Suppressor macrophage (primary cell): ENCODE measurements around the gene RYR3.

Experiments used
- DNase-seq, 4 experiments: peaks; one replicate each; pipeline ENCODE4 v3.0.0-alpha.2; 2020 to 2022

Gene RYR3

DNA sequence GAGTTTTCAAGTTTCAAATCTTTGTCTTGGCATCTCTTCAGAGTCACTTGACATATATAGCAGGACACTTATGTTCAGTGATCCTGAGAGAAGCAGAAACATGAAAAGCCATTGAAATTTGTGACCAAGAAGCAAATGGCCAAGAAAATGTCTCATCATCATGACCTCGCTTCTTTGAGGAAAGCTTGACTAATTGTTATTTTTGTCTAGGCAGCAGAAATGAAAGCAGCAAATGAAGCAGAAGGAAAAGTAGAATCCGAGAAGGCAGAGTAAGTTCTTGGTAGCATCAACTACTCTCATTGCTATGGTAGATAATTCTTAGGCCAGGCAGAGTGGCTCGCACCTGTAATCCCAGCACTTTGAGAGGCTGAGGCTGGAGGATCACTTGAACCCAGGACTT is 529.8 kb downstream of the RYR3 start:
- DNase-seq, result no peak

DNA sequence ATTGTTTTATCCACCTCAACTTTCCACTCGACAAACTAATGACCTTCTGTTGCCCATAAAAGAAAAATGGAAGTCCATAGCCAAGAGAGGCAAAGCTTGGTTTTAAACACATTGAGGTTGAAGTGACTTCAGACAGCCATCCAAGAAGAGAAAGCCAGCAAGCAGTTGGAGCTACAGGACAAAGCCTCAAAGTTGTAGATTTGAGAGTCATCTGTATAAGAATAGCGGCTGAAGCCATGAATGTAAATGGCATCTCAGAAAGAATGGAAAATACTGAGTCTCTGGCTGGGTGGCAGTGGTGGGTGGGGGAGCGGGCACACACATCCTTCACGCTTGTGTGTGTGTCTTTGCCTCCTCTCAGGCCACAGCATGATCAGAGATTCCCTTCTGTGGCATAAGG is 533.4 kb downstream of the RYR3 start:
- DNase-seq, result no peak

DNA sequence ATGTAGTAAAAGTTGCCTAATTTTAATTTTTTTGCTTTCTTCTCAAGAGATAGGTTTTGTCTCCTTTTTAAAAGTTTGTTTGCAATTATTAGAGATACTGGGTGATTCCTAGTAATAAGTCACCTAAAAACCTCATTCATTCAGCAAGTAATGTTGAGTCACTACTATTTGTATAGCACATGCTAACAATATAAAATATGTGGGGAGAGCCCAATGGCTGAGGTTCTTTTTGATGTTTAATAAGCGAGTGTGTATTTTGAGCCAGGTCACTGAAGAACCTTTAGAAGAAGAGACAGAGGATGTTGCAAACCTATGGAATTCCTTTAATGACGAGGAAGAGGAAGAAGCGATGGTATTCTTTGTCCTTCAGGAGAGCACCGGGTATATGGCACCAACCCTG is 533.8 kb downstream of the RYR3 start:
- DNase-seq, result no peak

DNA sequence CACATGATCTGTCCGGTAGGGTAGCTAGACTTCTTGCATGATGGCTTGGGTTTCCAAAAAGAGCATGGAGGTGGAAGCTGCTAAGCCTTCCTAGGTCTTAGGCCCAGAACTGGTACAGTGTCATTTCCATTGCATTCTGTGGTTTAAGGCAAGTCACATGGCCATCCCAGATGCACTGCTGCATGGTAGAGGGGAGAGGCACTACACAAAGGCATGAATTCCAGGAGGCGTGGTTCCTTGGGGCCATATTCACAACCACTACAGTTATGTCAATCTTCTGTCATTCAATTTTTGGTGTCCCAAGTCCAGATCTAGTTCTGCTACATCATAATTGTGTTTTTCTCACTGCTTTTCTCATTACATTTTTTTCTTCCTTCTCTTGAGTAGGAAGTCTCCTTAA is 535.4 kb downstream of the RYR3 start:
- no peak for DNase-seq

DNA sequence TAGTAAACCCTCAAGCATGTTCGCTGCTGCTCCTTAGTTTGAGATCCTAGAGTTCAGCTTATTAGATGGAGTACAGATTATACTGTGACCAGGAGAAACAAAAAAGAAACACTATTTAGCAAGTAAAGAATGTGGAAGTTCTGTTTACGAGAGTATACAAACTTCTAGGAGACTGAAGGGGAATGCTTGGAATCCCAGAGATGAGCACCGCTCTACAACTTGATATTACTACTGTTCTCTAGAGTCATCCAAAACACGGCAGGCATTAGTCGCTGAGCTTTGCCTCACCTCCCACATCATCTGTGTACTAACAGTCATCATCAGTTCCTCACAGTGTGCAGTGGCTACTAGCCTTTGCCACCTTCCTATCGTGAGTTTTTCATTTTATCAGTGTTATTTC is 536.1 kb downstream of the RYR3 start:
- DNase-seq, result no peak

DNA sequence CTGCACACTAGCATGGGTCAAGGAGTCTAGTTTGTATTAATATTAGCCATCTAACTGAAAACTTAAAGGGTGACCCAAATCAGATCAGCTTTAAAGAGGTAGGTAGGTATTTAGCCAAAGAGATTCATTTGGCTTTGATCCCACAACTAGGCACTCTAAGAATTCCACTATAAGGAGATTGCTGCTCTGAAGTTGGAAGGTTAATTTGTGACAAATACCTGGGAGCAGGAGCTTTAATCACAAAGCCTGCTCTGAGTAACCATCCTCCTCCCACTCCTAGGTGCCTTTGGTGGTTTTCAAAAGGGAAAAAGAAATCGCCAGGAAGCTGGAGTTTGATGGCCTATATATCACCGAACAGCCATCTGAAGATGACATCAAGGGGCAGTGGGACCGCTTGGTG is 537.2 kb downstream of the RYR3 start:
- DNase-seq, result no peak

DNA sequence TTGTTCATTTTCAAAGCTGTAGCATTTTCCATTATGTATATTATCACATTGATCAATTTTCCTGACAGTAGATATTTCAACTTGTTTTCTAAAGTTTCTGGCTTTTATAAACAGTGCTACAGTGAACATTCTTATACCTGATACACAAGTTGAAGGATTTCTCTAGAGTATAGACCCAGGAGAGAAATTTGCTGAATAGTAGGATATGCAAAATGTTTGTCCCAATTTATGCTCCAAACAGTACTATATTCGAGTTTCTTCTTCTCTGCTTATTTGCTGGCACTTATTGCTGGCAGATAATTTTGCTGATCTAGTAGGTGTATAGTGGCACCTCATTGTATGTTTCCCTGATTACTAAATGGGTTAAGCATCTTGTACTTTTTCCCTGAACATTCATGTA is 540.3 kb downstream of the RYR3 start:
- DNase-seq, result no peak

DNA sequence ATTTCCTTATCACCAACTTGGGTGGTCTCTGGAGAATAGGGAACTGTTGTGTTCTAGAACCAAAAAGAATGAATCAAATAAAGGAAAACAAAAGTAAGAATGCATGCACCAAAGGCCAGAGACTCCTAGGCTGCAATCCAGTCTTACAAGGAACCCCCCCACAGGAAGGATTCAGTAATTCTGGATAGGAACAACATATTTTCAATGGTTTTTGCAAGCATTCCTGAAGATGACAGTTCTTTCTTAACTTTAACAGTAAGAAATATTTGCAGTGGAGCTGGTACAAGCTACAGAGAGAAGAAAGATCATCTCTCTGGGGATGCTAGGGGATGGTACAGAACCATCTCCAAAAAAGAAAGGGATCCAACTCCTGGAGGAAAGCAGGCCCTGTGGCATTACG is 541.3 kb downstream of the RYR3 start:
- DNase-seq, result no peak

DNA sequence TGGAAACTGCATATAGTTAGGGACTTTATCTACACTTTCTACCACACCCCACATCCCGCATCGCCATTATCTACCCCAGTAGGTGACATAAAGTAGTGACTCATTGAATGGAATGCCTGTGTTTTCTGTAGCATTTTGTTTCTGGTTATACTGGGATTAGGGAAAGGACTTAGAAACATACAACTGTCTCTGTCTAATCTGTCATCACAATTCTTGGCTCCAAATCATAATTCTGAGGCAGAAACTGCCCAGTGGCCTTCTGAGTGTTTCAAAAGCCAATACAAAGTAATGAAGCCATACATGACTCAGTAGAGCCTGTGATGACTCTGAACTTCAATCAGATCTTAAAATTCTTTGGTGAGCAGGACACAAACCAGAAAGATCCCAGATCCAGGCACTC is 541.8 kb downstream of the RYR3 start:
- no peak for DNase-seq

DNA sequence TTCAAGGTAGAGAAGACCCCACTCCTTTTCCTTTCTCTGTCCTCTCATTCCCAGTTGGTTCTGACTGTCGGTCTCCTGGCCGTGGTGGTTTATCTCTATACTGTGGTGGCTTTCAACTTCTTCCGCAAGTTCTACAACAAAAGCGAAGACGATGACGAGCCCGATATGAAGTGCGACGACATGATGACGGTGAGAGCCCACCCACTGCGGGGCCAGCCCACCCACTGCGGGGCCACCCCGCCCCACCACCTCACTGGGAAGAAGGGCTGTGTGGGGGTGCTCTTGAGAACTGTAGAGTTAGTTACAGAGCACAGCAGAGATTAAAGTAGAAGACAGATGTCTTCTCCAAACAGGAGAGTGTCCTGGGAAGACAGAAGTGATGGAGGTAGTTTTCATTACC is 547.0 kb downstream of the RYR3 start:
- no peak for DNase-seq

DNA sequence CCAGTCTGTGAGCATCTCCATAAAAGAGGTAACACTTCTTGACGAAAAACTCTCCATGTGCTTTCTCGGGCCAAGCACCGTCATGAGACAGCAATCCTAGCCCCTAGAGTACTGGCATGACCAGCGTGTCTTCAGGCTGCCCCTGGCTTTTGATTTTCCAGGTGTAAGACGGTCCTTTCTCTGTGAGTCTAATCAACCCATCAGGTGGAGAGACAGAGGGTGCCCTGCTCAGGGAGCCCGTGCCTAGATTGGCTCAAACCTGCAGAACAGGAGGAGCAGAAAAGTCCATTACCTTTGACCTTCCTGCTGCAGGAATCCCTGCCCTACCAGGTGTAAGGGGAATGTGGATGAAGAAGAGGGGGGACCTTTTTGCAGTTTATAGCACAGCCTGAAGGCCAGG is 548.1 kb downstream of the RYR3 start:
- DNase-seq, result no peak

DNA sequence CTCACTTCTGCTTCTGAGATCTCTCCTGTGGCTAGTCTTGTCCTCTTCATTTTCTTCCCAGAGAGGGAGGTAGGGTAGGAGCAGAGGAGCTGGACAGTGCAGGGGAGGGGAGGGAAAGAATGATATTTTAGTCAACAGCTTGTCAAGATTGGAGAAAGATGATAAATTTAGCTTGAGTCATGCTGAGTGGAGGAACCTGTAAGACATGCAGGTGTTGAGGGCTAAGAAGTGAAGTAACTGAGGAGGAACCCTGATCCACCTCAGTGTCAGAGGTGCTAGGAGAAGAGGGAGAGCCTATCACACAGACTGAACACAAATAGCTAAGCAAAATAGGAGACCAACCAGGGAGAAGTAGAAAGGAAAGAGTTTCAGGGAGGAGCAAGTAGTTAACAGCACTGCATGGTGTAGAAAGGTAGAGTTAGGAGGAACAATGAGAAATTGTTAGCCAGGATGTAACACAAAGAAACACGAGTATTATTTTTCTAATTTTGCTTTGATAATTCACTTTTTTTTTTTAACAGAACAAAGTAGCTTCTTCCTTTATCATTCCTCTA is 549.3 kb downstream of the RYR3 start:
- DNase-seq, result no peak

DNA sequence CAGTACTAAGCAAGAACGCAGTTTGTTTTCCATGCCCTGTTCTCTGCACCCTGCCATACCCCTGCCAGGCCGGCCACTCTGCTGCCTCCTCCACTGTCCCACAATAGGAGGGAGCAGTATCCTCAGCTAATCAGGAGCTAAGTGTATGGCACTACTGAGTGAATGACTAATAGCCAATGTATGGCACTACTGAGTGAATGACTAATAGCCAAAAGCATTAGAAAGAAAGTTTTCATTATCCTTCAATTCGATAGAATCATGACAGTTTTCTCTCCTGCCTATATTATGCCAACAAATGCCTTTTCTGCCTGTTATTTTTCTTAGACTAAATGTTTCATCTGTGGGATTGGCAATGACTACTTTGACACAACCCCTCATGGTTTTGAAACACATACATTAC is 550.0 kb downstream of the RYR3 start:
- DNase-seq, result no peak

DNA sequence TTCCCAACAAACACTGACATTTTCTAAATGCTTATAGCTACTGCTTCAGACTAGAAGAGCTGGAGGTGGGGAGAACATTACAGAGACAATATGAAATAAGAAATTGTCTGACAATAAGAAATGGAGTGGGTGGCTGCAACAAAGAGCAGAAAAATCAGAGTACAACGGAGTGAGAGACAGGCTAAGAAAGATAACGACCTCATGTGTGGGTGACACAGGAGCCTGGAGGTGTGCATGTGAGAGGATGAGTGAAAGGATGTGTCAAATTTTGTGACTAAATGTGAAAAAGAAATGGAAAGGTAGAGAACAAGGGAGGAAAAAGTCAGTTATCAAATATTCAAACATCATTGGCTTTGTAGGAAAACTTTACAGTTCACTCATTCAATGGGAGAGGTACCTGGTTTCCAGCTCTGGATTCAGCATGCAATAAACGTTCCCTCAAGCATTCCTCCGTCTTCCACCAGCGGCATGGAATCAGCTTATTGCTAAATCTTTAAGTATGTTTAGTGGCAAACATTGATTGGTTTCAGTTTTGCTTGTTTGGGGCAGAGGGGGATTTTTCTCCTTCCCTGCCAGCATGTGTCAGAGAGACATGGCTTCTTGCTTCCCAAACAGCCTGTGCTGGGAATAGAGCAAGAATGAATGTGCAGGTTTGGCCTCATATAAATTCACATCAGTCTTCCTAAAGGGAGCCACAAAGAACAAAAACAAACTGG is 553.8 kb downstream of the RYR3 start:
- no peak for DNase-seq

DNA sequence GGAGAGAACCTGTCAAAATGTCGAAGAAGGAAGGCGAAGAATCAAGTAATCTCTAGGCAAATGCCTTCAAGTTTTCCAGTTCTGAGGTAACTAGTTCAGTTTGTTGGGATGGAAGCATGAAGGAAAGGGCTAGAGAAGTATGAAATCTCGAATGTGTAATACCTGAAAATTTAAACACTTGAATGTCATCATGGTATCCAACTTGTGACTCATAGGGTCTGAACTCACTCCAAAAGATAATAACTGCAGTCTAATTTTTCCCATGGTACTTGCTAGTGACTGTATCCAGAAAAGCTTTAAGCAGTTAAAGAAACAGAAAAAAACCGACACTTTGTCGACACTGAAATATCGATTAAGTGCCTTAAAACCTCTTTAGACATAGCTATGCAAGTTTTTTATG is 554.6 kb downstream of the RYR3 start:
- no peak for DNase-seq

DNA sequence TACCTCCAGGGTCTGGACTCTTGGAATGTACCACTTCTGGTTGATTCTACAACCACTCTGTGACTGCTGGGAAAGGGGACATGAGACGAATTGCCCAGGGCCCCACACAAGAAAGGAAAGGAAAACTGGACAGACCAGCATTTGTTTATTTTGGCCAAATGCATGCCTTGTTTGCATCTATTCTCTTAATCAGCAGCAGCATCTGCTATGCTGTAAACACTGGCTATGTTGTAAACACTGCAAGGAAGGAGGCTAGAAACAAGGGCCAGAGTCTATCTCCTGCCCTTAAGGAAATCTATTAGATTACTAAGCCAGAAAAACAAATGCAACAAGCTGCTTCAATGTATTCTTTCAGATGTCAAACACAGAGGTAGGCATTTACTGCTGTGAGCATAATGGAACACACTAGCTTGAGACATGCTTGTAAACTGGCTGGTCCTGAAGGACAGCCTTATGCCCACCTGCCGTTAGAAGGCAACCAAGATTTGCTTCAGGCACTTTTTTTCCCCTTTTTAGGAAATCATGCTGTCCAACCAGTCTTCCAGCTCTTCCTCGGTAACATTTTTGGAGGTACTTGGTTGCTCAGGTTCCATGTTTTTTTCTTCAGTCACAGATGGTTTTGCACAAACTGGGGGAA is 555.5 kb downstream of the RYR3 start:
- no peak for DNase-seq

DNA sequence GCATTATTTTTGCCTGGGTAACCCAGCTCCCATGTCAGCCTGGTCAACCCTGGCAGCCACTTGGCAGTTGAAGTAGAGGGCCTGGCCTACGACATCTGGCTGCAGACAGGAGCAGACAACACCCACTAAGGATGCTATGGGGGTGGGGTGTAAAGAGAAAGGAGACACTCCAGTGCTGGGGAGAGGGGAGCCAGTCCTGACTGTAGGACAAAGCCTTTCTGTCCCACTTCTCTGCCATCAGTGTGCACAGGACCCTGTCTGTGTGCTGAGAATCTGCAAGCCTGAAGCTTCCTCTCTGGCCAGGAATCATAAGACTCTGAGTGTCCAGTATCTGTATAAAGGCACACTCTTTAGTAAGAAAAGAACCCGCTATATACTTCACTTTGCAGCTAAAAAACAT is 561.2 kb downstream of the RYR3 start:
- no peak for DNase-seq

DNA sequence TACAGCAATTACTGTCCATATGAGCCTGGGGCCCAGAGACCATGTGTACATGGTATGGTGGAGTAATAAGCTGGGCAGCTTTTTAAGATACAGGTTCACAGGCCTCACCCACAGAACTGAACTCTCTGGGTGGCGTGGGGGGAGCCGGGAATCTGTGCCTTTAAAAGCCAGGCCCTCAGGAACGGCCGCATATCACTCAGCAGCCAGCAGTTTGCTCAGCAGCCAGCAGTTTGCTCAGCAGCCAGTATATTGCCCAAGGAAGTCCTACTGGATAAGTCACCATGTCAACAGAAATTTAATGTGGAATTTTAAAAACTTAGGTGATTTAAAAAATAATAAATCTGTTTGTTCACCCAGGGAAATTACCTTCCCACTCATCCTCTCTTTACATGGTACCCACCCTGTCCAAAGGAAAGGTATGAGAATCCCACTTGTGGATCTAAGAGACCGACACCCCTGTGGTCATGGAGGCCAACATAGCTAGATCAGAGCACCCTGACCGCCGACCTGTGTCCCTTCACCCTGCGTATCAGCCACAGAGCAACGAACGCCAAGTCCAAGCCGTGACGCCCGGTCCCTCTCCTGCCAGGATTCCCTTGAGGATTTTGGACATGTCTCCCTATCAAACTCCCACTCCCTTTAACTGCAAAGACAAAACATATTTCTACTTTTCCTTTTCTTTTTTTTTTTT is 561.8 kb downstream of the RYR3 start:
- DNase-seq, result no peak

DNA sequence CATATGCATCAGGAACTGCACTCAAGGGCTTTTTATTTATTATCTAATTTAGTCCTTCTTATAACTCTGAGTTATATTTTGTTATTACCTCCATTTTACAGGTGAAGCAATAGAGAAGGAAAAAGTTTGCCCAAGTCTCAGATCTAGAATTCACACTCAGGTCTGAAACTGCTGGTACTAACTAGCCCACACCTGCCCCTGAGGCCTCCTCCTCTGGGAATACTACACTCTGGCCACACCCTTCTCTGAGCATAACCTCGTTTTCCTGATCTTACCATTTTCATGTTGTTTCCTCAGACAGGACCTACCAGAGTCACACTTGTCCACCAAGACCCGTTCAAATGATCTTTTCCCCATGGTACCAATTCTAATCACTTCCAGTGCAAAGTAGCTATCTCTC is 563.4 kb downstream of the RYR3 start:
- no peak for DNase-seq

DNA sequence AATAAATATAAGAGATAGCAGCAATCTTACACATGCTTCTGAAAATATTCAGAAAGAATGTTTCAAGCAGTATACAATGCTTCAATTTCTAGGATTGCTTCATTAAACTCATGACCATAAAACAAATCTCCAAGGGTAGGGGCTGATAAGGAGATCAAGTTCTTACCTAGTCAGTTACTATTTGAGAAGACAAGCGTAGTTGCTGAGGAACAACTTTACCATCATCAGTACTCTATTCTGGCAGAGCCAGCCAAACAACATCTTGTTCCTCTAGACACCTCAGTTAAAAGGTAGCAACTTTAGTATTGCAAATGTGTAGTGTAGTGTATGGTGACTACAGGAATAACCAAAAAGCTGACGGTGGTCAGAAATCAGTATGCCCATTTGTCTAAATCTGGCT is 572.2 kb downstream of the RYR3 start:
- no peak for DNase-seq

DNA sequence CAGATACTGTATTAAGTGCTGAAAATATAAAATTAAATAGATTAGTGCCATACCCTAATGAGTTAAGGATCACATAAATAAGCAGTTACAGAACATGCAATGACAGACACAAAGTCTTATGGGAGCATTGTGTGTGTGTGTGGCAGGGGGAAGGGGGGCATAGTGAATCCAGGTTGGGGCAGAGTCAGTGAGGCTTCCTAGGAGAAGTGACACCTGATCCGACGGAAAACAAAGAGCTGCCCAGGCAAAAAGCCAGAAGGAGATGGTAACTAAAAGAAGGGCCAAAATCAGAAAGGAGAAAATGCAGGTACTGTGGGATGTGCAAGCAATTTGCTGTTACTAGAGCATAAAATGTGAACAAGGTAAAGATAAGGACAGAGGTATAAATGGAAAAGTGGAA is 577.4 kb downstream of the RYR3 start:
- DNase-seq, result no peak

DNA sequence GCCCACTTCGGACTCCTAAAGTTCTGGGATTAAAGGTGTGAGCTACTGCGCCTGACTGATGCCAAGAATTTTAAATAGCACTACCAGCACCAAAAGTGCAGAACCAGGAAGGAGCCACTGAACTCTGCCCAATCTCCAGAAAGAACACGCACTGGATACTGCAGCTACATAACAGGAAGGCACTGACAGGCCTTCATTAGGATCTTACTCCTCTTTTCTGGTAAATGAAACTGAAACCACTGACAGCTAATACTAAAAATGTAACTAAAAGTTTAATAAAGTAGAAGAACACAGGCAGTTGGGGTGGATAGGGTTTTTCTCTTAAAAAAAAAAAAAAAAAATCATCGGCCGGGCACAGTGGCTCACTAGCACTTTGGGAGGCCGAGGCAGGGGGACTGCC is 583.4 kb downstream of the RYR3 start:
- DNase-seq, result no peak

DNA sequence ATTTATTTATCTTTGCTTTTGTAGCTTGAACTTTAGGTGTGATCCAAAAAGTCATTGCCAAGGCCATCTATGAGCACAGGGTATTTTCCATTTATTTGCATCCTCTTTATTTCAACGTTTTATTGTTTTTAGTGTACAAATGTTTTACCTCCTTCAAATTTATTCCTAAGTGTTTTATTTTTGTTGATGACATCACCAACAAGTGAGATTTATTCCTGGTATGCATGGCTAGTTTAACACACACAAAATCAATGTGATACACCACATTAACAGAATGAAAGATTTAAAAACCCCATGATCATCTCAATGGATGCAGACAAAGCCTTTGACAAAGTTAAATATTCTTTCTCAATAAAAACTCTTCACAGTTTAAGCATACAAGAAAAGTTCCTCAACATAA is 591.3 kb downstream of the RYR3 start:
- DNase-seq, result no peak

DNA sequence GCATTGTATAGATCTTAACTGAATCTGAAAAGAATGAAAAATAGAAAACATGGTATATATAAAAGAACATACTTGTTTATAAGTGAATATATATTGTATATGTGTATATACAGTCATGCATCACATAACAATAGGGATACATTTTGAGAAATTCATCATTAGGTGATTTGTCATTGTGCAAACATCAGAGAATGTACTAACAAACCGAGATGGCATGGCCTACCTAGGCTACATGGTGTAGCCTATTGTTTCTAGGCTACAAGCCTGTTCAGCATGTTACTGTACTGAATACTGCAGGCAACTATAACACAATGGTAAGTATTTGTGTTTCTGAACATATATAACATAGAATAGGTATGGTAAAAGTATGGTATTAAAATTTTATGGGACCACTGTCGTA is 592.9 kb downstream of the RYR3 start:
- DNase-seq, result no peak
